SU-DHL-6 (cell line): Measurements from ENCODE around the gene ANXA6.

Experiments
- H2AFZ ChIP-seq: fragments of 200-600 bp; sonication (generic); 2 replicates; pipeline ENCODE4 v1.6.1; 2014; ENCODE audit warnings: low read depth, mild to moderate bottlenecking, moderate library complexity, mixed read lengths, antibody characterized with exemption, low read length; ENCODE audit not compliant: severe bottlenecking
- H3F3A ChIP-seq: fragments of 200-600 bp; shearing (Covaris generic); 2 replicates; pipeline ENCODE4 v1.6.0; 2016; ENCODE audit warnings: antibody characterized with exemption, mild to moderate bottlenecking; ENCODE audit not compliant: insufficient read depth
- H3K27ac ChIP-seq: fragments of 200-600 bp; sonication (generic); 2 replicates; pipeline ENCODE4 v1.5.1; 2016; ENCODE audit warnings: low read depth, mild to moderate bottlenecking, low read length, moderate library complexity, mixed read lengths
- H3K27me3 ChIP-seq: fragments of 200-600 bp; sonication (generic), shearing (Covaris generic); 2 replicates; pipeline ENCODE4 v1.6.0; 2014; ENCODE audit warnings: mild to moderate bottlenecking, low read length
- H3K36me3 ChIP-seq: fragments of 200-600 bp; sonication (generic); 2 replicates; pipeline ENCODE4 v1.6.1; 2014; ENCODE audit warnings: mild to moderate bottlenecking, low read length, mixed read lengths
- H3K4me2 ChIP-seq: fragments of 300-600, 200-600 bp; shearing (Covaris generic), sonication (generic); 2 replicates; pipeline ENCODE4 v1.6.0; 2014; ENCODE audit warnings: low read length, low read depth, mild to moderate bottlenecking; ENCODE audit not compliant: poor library complexity, severe bottlenecking
- H3K4me3 ChIP-seq: fragments of 200-600 bp; sonication (generic); 2 replicates; pipeline ENCODE4 v1.5.1; 2014; ENCODE audit warnings: antibody characterized with exemption, low read length, mild to moderate bottlenecking, mixed read lengths; ENCODE audit not compliant: insufficient read depth, poor library complexity, severe bottlenecking
- H3K79me2 ChIP-seq: fragments of 200-600 bp; sonication (generic); 2 replicates; pipeline ENCODE4 v1.6.1; 2014; ENCODE audit warnings: mild to moderate bottlenecking, low read length, moderate library complexity; ENCODE audit not compliant: insufficient read depth
- H3K9ac ChIP-seq: fragments of 200-600 bp; sonication (generic); 2 replicates; pipeline ENCODE4 v1.7.0; 2014; ENCODE audit warnings: mild to moderate bottlenecking, low read length
- H3K9me2 ChIP-seq: fragments of 200-600 bp; sonication (generic); replicated peaks from 2 replicates; pipeline ENCODE4 v1.6.1; 2014; ENCODE audit warnings: low read length; ENCODE audit not compliant: insufficient read depth
- H3K9me3 ChIP-seq: fragments of 200-600 bp; sonication (generic); 2 replicates; pipeline ENCODE4 v1.6.1; 2014; ENCODE audit warnings: low read length, mixed read lengths; ENCODE audit not compliant: insufficient read depth
- H4K20me1 ChIP-seq: fragments of 200-600 bp; sonication (generic); 2 replicates; pipeline ENCODE4 v1.6.1; 2014; ENCODE audit warnings: low read depth, mild to moderate bottlenecking, antibody characterized with exemption, low read length, moderate library complexity, mixed read lengths
- CTCF ChIP-seq: fragments of 200-600 bp; sonication (generic); IDR thresholded peaks from one replicate; pipeline ENCODE4 v1.5.1; 2017; ENCODE audit warnings: antibody characterized with exemption, mild to moderate bottlenecking, low read length, moderate library complexity; ENCODE audit not compliant: insufficient read depth, poor library complexity, severe bottlenecking
- EZH2phosphoT487 ChIP-seq: fragments of 200-600 bp; sonication (generic), shearing (Covaris generic); conservative IDR thresholded peaks from 2 replicates; pipeline ENCODE4 v1.6.1; 2018; ENCODE audit warnings: mild to moderate bottlenecking, antibody characterized with exemption, low read length, moderate library complexity, mixed read lengths

The ANXA6 gene

GRCh38 chr5:151157426-151158286 lies at the start of gene ANXA6:
TSS of gene ANXA6 (minus strand) at chr5:151157779. CDS start at chr5:151147901, 9,878 bp downstream.
- no peaks in the 10 kb centered on the region for H3K9me2 ChIP-seq
- H2AFZ ChIP-seq: peak within 1 kb of the TSS; percentile 87

GRCh38 chr5:151205411-151205810 lies 47.8 kb upstream of the ANXA6 start:
- no peak for TF ChIP-seq EZH2phosphoT487
- TF ChIP-seq CTCF: no peak
- Histone ChIP-seq H3K9ac (0 out of 2 replicates have a peak overlapping the region, but pooled peaks have one; percentile 13), H2AFZ (no peak overlapping the region), H3K79me2 (peaks cover 60% of the 10 kb centered on the region), H3K27me3 (no peaks in the 10 kb centered on the region), H3K36me3 (peaks cover 23% of the 10 kb centered on the region), H4K20me1 (no peaks in the 10 kb centered on the region), H3K4me3 (no peak overlapping the region), H3F3A (peaks cover 75% of the 10 kb centered on the region), H3K9me2 (no peaks in the 10 kb centered on the region), H3K4me2 (no peak overlapping the region), H3K9me3 (no peaks in the 10 kb centered on the region), H3K27ac (peak overlapping the region; percentile 61)

More at GRCh38 chr5:151157426-151158286, at the start of gene ANXA6:
- Histone ChIP-seq H3K36me3 (no peaks in the 10 kb centered on the region), H3K9me3 (no peaks in the 10 kb centered on the region), H3K27me3 (no peaks in the 10 kb centered on the region), H3F3A (no peaks in the 10 kb centered on the region; the same call in 1 of the 2 replicates), H3K4me3 (peak within 1 kb of the TSS; percentile 57), H3K27ac (peak within 1 kb of the TSS; percentile 24), H3K4me2 (peak within 1 kb of the TSS; percentile 63), H4K20me1 (no peaks in the 10 kb centered on the region), H3K9ac (peak within 1 kb of the TSS; percentile 65), H3K79me2 (no peaks in the 10 kb centered on the region)
- TF ChIP-seq CTCF (no peak), EZH2phosphoT487 (no peak)

- no peak overlapping the region for H3K4me3 ChIP-seq
- no peak overlapping the region for H3K4me2 ChIP-seq
- H3F3A ChIP-seq: peaks cover 74% of the 10 kb centered on the region
- no peaks in the 10 kb centered on the region for H3K27me3 ChIP-seq
- no peak for TF ChIP-seq CTCF
- no peak for TF ChIP-seq EZH2phosphoT487
- no peaks in the 10 kb centered on the region for H3K9me3 ChIP-seq
- no peaks in the 10 kb centered on the region for H4K20me1 ChIP-seq
- no peaks in the 10 kb centered on the region for H3K9me2 ChIP-seq
- no peak overlapping the region for H2AFZ ChIP-seq
- H3K27ac ChIP-seq: peak overlapping the region; percentile 43; the same call in 1 of the 2 replicates
- H3K36me3 ChIP-seq: peaks cover 33% of the 10 kb centered on the region
- H3K9ac ChIP-seq: no peak overlapping the region
- H3K79me2 ChIP-seq: peaks cover 48% of the 10 kb centered on the region
Observed at GRCh38 chr5:151204051-151204450, 46.5 kb upstream of the ANXA6 start.
